Measurements from ENCODE around the gene NHLRC3. TPM values are rescaled to one million over a fixed set of nuclear protein-coding genes. Genes with fewer than 3 reads are reported as not detected.

NHLRC3 gene
- total and polyA plus RNA-seq, 2 donors (not counting 3 experiments of a cell fraction or from before 2014, with no cell fraction given), result 7.3 to 10.2 TPM

DNA sequence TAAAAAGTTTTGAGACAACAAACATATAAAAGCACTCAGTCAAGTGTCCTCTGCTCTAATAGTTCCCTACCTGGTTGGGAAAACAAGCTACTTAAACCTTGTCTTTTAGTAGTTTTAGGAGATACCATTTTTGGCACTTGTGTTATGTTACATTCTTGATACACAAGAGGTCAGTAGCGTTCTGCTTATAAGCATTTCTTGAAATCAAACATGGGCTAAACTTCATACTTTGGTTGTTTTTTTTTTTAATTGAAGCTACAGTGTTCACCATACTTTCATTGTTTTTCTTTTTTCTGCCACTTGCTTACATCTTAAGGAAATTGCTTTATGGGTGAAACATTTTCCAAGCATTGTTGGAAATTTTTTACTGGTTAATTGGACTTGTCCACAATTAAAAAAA lies 12.9 kb downstream of the NHLRC3 start:
- Histone ChIP-seq H3K9ac (replicated peaks; ENCODE audit: extremely low read depth, insufficient read depth, low read length) (no peak overlapping the region), H4K20me1 (replicated peaks; ENCODE audit: control insufficient read depth, extremely low read depth, insufficient read depth, low read length) (no peaks in the 10 kb centered on the region), H3K36me3 (ENCODE audit: control insufficient read depth in 2 of 2, extremely low read depth in 1 of 2, insufficient read depth in 2 of 2, low read length in 2 of 2) (no peaks in the 10 kb centered on the region), H2AFZ (ENCODE audit: low read depth, low read length) (no peak overlapping the region), H3K79me2 (ENCODE audit: control insufficient read depth, insufficient read depth, low read length) (no peaks in the 10 kb centered on the region), H3K27ac (ENCODE audit: insufficient read depth, low read depth, low read length) (no peak overlapping the region), H3K4me1 (ENCODE audit: control insufficient read depth, extremely low read depth, insufficient read depth, low read length) (no peaks in the 10 kb centered on the region), H3K4me2 (ENCODE audit: insufficient read depth, low read length) (no peak overlapping the region), H3K27me3 (ENCODE audit: control insufficient read depth in 2 of 2, insufficient read depth in 2 of 2, low read length in 2 of 2) (no peaks in the 10 kb centered on the region), H3K9me1 (replicated peaks; ENCODE audit: control insufficient read depth, extremely low read depth, insufficient read depth, low read length) (no peaks in the 10 kb centered on the region), H3K4me3 (replicated peaks in 1 of 3; ENCODE audit: insufficient read depth in 1 of 3, low read depth in 1 of 3, low read length in 3 of 3) (no peak overlapping the region), H3K9me3 (replicated peaks; ENCODE audit: control insufficient read depth, insufficient read depth, low read length) (no peaks in the 10 kb centered on the region)
- ChIA-PET CTCF (interaction anchor here (0.6 to 7.4 kb wide), 37 partner anchors 9 to 1726 kb away, joined by 3 to 129 read pairs (median 5); partner anchors contain the start of genes NHLRC3 and PROSER1), POLR2A (no interaction called here)
- DNase-seq (ENCODE audit: low read depth, low spot score), result peak; percentile 57
- BruUV-seq (replicated peaks), result no TSS peak
- TF ChIP-seq, protein P1, sequence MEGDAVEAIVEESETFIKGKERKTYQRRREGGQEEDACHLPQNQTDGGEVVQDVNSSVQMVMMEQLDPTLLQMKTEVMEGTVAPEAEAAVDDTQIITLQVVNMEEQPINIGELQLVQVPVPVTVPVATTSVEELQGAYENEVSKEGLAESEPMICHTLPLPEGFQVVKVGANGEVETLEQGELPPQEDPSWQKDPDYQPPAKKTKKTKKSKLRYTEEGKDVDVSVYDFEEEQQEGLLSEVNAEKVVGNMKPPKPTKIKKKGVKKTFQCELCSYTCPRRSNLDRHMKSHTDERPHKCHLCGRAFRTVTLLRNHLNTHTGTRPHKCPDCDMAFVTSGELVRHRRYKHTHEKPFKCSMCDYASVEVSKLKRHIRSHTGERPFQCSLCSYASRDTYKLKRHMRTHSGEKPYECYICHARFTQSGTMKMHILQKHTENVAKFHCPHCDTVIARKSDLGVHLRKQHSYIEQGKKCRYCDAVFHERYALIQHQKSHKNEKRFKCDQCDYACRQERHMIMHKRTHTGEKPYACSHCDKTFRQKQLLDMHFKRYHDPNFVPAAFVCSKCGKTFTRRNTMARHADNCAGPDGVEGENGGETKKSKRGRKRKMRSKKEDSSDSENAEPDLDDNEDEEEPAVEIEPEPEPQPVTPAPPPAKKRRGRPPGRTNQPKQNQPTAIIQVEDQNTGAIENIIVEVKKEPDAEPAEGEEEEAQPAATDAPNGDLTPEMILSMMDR (IDR thresholded peaks at IDR 0.05; ENCODE audit: extremely low read depth in 1 of 2, insufficient read depth in 1 of 2, low read depth in 1 of 2, low read length in 2 of 2), result peak; percentile 18 to 31
- TF ChIP-seq MYC (IDR thresholded peaks at IDR 0.05; ENCODE audit: low read depth, low read length), result no peak
- dilution Hi-C loops (cut with MboI; ENCODE audit: extremely low pct_ligation_motif_present, low sequenced_read_pairs), result no loop called here
- intact Hi-C loops (cut with micrococcal nuclease), result loop anchor here (1.0 kb wide), 4 partner anchors 212 to 625 kb away; no protein-coding TSS in a partner anchor
- FAIRE-seq, result peak; percentile 50

DNA sequence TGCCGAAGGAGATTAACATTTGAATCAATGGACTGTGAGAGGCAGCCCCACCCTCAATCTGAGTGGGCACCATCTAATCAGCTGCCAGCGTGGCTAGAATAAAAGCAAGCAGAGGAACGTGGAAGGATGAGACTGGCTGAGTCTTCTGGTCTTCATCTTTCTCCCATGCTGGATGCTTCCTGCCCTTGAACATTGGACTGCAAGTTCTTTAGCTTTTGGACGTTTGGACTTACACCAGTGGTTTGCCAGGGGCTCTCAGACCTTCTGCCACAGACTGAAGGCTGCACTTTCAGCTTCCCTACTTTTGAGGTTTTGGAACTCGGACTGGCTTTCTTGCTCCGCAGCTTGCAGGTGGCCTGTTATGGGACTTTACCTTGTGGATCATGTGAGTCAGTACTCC lies 14.7 kb downstream of the NHLRC3 start:
- TF ChIP-seq MYC (IDR thresholded peaks at IDR 0.05; ENCODE audit: low read depth, low read length), result no peak
- no peak for TF ChIP-seq POLR2A (IDR thresholded peaks at IDR 0.05; ENCODE audit: low read depth, low read length)
- no peak for TF ChIP-seq FOS (IDR thresholded peaks at IDR 0.05; ENCODE audit: borderline replicate concordance, insufficient read depth, low read length)
- TF ChIP-seq, protein P2, sequence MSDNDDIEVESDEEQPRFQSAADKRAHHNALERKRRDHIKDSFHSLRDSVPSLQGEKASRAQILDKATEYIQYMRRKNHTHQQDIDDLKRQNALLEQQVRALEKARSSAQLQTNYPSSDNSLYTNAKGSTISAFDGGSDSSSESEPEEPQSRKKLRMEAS (IDR thresholded peaks at IDR 0.05; ENCODE audit: insufficient read depth, insufficient read length), result no peak
- TF ChIP-seq, protein P1 (IDR thresholded peaks at IDR 0.05; ENCODE audit: extremely low read depth in 1 of 2, insufficient read depth in 1 of 2, low read depth in 1 of 2, low read length in 2 of 2), result no peak
- TF ChIP-seq POLR2AphosphoS5 (IDR thresholded peaks at IDR 0.05; ENCODE audit: insufficient read depth, low read depth, low read length), result no peak
- TF ChIP-seq EZH2 (IDR thresholded peaks at IDR 0.05; ENCODE audit: borderline replicate concordance, low read depth, low read length, severe bottlenecking), result no peak
- no peak for TF ChIP-seq GATA2 (IDR thresholded peaks at IDR 0.05; ENCODE audit: insufficient read depth, insufficient read length, low read depth, low read length)
- no TSS peak for BruUV-seq (replicated peaks)
- CTCF ChIA-PET, result interaction anchor here (3.6 to 7.4 kb wide), 2 partner anchors 559 to 563 kb away, joined by 17 to 119 read pairs; no protein-coding TSS in a partner anchor
- POLR2A ChIA-PET, result no interaction called here
- dilution Hi-C loops (cut with MboI; ENCODE audit: extremely low pct_ligation_motif_present, low sequenced_read_pairs) (no loop called here), intact Hi-C loops (cut with micrococcal nuclease) (no loop called here)
- Histone ChIP-seq H3K27me3 (ENCODE audit: control insufficient read depth in 2 of 2, insufficient read depth in 2 of 2, low read length in 2 of 2) (no peaks in the 10 kb centered on the region), H3K27ac (ENCODE audit: insufficient read depth, low read depth, low read length) (no peak overlapping the region), H3K9me3 (replicated peaks; ENCODE audit: control insufficient read depth, insufficient read depth, low read length) (no peaks in the 10 kb centered on the region), H3K4me3 (replicated peaks in 1 of 3; ENCODE audit: insufficient read depth in 1 of 3, low read depth in 1 of 3, low read length in 3 of 3) (no peak overlapping the region), H3K4me1 (ENCODE audit: control insufficient read depth, extremely low read depth, insufficient read depth, low read length) (no peaks in the 10 kb centered on the region), H2AFZ (ENCODE audit: low read depth, low read length) (no peak overlapping the region), H3K4me2 (ENCODE audit: insufficient read depth, low read length) (no peak overlapping the region), H3K36me3 (ENCODE audit: control insufficient read depth in 2 of 2, extremely low read depth in 1 of 2, insufficient read depth in 2 of 2, low read length in 2 of 2) (no peaks in the 10 kb centered on the region), H3K79me2 (ENCODE audit: control insufficient read depth, insufficient read depth, low read length) (no peaks in the 10 kb centered on the region), H3K9ac (replicated peaks; ENCODE audit: extremely low read depth, insufficient read depth, low read length) (no peak overlapping the region), H3K9me1 (replicated peaks; ENCODE audit: control insufficient read depth, extremely low read depth, insufficient read depth, low read length) (no peaks in the 10 kb centered on the region), H4K20me1 (replicated peaks; ENCODE audit: control insufficient read depth, extremely low read depth, insufficient read depth, low read length) (no peaks in the 10 kb centered on the region)
- DNase-seq (ENCODE audit: low read depth, low spot score), result no peak
- FAIRE-seq, result no peak
